ENCODE measurements around the gene NOSTRIN.
A peak's percentile ranks its signal among the peaks of the same experiment; 100 is the strongest.
"Not testable (repeated sequence)": the region's sequence is repeated elsewhere in the genome, so short reads cannot be mapped to it uniquely, and the experiment has no call there.

NOSTRIN gene

DNA sequence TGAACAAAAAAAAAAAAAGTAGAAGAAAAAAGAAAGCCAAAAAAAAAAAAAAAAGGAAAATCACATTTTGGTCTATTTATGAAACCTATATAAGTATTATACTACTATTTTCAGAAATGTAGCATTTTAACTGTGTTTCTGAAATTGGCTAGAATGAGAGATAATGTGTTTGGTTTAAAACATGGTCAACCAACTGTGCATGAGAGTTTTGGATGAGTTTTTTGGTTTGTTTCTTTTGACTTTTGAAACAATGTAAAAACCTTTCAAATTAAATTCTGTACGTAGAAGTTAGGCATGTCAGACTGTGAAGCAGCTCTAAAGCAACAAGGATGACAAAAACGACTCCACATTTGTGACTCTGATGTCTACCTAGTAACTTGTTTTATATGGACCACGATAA, 53.2 kb downstream of the NOSTRIN start:
- no peak for DNase-seq
- intact Hi-C loops (cut with DNase I) = no loop called here

DNA sequence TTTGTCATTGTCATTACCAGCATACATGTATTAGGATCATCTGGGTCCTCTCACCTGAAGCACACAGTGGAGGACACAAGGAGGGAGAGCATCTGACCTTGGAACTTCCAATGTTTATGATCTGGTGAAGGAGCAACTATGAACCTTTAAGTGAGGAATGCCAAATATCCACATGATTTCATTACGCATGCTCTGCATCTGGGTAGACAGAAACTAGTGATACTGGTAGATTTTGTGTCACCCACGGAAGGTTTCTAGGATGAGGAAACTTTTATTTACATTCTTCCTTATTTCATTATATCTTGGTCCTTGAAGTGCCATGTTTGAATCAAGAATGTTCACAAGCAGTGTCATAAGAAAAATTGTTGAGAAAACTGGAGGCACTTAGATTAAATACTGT, 55.7 kb downstream of the NOSTRIN start:
- intact Hi-C loops (cut with DNase I) = no loop called here
- no peak for DNase-seq

DNA sequence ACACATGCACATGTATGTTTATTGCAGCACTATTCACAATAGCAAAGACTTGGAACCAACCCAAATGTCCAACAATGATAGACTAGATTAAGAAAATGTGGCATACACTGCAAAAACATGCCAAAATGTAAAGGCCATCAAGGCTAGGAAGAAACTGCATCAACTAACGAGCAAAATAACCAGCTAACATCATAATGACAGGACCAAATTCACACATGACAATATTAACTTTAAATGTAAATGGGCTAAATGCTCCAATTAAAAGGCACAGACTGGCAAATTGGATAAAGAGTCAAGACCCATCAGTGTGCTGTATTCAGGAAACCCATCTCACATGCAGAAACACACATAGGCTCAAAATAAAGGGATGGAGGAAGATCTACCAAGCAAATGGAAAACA, 64.7 kb downstream of the NOSTRIN start:
- DNase-seq; intact Hi-C loops (cut with DNase I): not testable (repeated sequence)

DNA sequence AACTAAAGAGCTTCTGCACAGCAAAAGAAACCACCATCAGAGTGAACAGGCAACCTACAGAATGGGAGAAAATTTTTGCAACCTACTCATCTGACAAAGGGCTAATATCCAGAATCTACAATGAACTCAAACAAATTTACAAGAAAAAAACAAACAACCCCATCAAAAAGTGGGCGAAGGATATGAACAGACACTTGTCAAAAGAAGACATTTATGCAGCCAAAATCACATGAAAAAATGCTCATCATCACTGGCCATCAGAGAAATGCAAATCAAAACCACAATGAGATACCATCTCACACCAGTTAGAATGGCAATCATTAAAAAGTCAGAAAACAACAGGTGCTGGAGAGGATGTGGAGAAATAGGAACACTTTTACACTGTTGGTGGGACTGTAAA, 67.9 kb downstream of the NOSTRIN start:
- DNase-seq = not testable (repeated sequence)

DNA sequence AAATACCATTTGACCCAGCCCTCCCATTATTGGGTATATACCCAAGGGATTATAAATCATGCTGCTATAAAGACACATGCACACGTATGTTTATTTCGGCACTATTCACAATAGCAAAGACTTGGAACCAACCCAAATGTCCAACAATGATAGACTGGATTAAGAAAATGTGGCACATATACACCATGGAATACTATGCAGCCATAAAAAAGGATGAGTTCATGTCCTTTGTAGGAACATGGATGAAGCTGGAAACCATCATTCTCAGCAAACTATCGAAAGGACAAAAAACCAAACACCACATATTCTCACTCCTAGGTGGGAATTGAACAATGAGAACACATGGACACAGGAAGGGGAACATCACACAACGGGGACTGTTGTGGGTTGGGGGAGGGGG, 68.4 kb downstream of the NOSTRIN start:
- intact Hi-C loops (cut with DNase I); DNase-seq: not testable (repeated sequence)

More for the DNA sequence above, 67.9 kb downstream of the NOSTRIN start:
- intact Hi-C loops (cut with DNase I) = not testable (repeated sequence)

DNA sequence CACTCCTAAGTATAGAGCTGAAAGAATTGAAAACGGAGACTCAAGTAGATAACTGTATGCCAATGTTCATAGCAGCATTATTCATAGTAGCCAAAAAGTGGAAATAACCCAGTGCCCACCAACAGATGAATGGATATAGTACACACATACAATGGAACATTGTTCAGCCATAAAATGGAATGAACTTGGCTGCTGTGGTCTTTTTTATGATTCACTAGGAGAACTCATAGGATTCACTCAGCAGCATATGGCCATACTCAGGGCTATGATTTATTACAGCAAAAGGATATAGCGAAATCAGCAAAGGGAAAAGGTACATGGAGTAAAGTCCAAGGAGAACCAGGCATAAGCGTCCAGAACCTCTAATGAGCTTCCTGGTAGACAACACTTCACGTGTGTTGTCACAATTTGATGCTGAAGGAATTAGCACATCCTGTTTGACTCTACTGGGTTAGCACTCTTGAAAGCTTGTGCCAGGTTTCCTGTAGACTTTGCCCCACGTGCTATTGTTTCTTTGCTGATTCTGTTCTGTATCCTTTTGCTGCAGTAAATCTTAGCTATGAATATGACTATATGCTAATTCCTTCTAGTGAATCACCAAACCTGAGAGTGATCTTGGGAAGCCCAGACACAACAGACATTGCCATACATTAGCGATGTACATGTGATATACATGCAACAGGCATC, 72.1 kb downstream of the NOSTRIN start:
- DNase-seq = no peak
- intact Hi-C loops (cut with DNase I) = no loop called here

DNA sequence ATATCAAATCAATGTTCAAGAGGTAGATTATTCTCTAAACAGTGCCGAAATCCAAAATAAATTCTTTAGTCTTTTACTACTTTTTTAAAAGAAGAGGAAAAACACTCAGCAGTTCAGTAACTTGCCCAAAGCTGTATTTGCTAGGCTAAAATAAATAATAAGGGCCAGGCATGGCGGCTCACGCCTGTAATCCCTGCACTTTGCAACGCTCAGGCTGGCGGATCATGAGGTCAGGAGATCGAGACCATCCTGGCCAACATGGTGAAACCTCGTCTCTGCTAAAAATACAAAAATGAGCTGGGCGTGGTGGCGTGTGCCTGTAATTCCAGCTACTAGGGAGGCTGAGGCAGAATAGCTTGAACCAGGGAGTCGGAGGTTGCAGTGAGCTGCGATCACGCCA, 79.7 kb downstream of the NOSTRIN start:
- intact Hi-C loops (cut with DNase I); DNase-seq: not testable (repeated sequence)

DNA sequence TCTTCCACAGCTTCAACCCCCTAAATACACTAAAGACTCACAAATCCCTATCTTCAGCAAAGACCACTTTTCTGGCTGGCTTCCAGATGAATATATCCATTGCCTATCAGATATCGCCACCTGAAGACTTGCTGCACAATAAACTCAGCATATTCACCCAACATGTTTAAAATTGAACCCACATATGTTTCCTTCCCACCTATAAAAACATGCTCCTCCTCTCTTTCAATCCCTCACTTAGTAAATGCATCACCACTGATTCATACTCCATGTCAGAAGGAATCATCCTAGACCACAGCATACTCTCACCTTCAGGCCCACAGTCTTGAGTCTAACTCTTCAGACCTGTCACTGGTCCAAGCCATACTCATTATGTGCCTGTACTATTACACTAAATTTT, 82.5 kb downstream of the NOSTRIN start:
- no peak for DNase-seq
- intact Hi-C loops (cut with DNase I) = no loop called here

DNA sequence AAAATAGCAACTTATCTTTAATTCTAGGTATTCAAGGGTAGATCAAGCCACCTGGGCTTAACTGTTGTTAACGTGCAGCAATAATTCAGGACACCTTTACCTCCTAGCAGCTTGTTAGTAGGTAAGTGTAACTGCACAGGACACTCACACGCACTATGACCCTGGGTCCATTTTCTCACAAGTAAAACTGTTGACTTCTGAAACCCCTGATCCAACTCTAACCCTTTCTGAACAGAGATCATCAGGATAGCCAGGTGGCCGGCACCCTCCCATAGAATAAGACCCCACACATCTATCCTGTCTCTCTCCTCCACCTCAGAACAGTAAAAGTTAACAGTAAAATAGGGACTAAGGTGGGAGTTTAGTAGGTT, 87.2 kb downstream of the NOSTRIN start:
- DNase-seq = no peak
- intact Hi-C loops (cut with DNase I) = no loop called here

DNA sequence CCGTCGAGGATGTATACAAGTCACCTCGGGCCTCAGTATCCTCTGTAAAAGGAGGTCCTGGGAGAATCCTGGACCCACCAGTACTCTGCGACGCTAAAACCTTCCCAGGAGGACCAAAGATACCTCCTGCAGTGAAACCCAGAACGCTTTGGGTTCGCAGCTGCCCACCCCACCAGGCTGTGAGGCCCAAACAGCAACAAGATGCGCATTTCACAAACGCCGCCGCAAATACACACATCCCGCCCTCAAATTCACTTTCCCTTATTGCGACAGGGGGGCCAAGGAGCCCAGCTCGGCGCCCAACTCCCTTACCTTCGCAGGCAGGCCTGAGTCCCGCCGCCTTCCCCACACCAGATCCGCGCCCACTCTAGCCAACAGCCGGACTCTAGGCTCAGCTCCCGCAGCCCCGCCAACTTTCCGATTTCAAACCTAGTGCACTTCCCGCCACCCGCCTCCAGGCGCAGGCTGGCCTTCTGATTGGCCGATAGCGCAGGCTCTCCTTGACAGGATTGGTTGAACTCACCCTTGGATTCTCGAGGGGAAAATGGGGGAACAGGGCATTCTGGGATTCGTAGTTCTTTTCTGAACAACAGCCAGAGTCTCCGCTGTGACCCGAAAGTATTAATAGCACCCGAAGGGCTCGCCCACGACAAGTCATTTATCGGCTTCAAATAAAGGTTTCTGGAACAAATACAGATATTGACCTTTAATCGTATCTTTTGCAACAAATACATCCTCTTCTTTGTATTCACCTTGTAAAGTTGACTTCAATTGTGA, 87.8 kb downstream of the NOSTRIN start, which contains the start of gene SPC25:
Gene SPC25, minus strand, starts transcription at position 425 of the 777 bp plus-strand sequence. CDS start 911 bp downstream, outside the sequence.
- intact Hi-C loops (cut with DNase I) = no loop called here
- DNase-seq = peak; percentile 77 to 95 (median 89)

DNA sequence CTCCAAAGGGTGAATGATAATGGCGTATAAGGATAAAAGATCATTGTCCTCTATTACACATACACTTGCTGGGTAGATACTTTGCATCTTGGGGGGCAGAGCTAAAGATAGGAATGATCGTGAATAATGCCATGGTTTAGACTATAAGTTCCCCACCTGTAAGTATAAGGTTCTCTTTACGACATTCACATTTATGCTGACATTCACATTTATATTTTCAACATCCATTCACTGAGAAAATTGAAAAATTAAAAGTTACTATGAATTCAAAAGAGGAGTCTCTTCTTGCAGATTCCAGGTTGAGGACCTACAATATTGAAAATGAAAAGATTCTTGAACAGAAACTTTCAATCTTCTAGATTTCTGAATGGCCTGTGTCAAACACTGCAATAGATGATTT, 89.9 kb downstream of the NOSTRIN start:
- DNase-seq = no peak
- intact Hi-C loops (cut with DNase I) = no loop called here

DNA sequence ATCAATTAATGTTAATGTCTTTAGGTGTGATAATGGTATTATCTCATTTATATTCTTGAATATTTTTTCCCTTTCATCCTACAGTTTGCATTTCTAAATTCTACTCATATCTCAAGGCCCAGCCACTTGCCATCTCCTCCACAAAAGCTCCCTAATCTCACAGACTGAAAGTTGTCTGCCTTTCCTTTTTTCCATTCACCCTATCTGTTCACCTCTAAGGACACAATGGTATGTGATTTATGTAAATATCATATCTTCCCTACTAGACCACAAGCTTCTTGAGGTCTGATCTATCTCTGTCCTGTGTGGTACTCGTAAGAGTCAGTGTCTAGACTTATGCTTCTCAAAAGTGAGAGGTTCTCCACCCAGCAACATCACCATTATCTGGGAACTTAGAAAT, 91.7 kb downstream of the NOSTRIN start:
- intact Hi-C loops (cut with DNase I) = no loop called here
- no peak for DNase-seq

DNA sequence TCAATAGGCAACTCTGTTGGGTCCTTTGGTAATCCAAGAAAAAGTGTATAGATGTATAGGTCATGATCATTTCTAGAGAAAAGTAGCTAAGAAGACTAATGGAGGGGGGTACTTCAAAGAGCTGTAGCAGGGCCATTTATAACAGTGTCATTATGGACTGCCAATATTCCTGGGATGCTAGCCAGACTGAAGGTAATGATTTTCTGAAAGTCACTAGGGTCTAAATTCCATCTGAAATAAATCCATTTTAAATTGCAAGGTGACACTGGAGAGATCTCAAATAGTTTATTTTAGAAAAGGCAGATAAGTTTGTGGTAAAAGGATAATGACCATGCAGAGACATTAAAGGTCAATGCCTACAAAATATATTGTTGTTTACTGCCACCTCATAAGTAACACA, 92.3 kb downstream of the NOSTRIN start:
- intact Hi-C loops (cut with DNase I) = no loop called here
- no peak for DNase-seq

DNA sequence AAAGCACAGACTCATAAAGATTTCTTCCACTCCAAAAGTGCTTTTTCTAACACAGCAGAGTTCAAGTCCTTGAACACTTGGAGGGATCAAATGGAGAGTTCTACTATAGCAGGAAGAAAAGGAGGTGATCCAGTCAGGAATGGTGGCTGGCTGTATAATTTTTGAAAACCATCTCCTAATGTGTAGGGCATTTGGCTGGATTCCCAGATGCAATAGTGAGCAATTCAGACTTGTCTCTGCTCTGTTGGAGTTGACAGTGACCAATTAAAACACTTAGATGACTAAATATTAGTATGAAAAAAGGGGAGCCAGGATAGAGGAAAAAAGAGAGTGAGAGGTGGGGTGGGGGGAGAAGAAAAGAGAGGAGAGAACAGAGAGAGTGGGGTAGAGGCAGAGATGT, 93.3 kb downstream of the NOSTRIN start:
- intact Hi-C loops (cut with DNase I) = no loop called here
- DNase-seq = no peak

DNA sequence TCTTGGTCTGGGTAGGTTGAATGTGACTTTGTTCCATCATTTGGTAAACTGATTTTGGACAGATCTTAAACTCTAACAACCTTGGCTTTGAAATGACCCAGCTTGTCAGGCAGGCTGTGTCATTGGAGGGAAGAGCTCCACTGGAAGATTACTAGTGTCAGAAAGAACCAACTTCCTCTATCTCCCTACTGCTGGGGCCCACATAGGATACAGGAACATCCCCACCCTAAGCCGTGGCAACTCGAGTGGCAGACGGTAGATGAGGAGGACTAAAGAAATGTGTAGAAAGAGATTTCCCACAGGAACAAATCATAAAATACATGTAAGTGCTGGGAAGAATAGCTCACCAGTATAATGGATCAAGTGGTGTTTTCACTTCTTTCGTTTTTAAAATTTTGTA, 94.3 kb downstream of the NOSTRIN start:
- intact Hi-C loops (cut with DNase I) = no loop called here
- DNase-seq = no peak

DNA sequence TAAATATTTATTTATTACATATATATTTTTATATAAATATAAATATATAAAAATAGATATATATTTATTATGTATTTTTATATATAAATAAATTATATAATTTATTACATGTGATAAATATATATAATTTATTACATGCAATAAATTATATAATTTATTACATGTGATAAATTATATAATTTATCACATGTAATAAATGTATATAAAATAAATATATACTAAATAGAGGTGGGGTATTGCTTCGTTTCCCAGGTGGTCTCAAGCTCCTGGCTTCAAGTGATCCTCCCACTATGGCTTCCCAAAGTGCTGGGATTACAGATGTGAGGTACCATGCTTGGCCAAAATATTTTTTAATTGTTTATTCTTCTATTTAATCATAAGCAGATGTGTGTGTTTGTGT, 95.0 kb downstream of the NOSTRIN start:
- DNase-seq = no peak
- intact Hi-C loops (cut with DNase I) = no loop called here

DNA sequence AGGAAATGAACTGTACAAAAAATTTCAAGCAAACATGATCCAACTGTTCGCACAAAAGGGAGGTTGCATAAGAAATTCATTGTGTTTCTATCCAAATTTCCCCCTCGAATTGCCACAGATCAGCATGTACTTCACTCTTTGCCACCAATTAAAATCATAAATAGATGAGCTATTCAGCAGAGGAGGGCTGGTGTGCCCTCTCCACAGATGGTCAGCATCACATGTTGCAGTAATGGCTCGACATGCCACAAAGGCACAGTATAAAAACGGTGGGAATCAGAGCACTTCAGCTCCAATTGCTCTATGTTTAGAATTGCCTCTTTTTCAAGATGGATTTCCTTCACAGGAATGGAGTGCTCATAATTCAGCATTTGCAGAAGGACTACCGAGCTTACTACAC, 98.6 kb downstream of the NOSTRIN start, which contains the start of gene G6PC2:
Gene G6PC2, plus strand, starts transcription at position 289 of the 400 bp plus-strand sequence. Its CDS starts 41 bp downstream, at position 330.
- DNase-seq = peak in 13 of 42 donors; percentile 6 to 52 (median 20)

DNA sequence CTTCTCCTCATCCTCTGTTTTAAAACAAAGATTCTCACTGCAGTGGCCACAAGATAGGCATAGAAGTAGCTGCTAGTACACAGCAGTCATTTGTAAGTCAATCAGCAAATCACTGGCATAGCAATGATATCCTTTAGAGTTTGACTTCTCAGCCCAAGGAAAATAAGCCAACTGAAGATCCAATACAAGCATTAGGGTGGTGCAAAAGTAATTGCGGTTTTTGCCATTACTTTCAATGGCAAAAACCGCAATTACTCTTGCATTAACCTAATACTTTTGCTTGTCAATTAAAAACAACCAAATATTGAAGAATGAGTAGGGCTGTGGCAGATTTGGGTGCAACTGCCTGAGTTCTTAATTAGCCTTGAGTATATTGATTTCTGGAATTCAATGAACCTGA, 101.5 kb downstream of the NOSTRIN start:
- intact Hi-C loops (cut with DNase I) = no loop called here
- DNase-seq = no peak

More for the DNA sequence above, 98.6 kb downstream of the NOSTRIN start, which contains the start of gene G6PC2:
- intact Hi-C loops (cut with DNase I) = no loop called here

DNA sequence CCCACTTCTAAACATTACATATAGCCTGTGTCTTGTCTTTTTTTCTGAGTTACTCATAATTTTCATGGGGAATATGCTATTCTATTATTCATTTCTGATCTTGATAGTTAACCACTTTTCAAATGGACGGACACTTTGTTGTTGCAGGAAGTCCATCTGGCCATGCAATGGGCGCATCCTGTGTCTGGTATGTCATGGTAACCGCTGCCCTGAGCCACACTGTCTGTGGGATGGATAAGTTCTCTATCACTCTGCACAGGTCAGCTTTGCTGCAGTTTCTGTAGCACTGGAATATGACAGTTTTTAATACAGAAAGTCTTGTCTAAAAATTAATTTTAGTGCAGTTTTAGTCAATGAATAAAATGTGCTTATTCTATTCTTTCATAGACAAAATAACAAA, 101.9 kb downstream of the NOSTRIN start:
- intact Hi-C loops (cut with DNase I) = no loop called here
- DNase-seq = no peak

DNA sequence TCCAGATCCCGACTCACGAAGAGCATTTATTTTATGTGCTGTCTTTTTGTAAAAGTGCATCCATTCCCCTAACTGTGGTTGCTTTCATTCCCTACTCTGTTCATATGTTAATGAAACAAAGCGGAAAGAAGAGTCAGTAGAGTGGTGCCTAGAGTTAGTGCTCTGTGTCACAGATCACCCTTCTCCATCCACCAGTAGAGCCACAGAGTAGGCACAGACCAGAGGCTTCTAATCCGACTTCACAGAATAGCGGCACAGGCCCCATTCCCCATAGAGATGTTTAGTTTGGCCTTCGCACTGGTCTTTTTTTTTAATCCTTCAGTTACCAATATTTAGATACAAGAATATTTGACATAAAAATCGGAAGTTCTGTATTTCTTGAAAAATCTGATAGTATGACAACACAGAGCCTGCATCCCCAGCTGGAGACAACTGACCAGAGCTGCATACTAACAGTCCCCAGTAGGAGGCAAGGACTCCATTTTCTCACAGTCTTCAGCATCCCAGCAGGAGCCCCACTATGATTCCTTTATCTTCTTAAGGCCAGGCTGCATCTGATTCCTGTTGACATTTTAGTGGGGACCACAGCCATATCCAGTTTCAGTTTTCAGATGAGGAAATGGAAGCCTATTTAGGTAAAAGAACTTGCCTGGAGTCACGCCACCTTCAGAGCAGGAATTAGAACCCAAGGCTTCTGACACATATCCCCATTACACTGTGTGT, 105.7 kb downstream of the NOSTRIN start:
- intact Hi-C loops (cut with DNase I) = no loop called here
- DNase-seq = no peak
